Stimulated activated naive CD8-positive, alpha-beta T cell treated with anti-CD3 and anti-CD28 coated beads, Interleukin-15, amount 100 ng/mL, for 72 hours (primary cell): ENCODE measurements around the gene ROBO2.

Source experiments
- ATAC-seq: fragments of 150-1000 bp; cut with Tn5 transposase; 2 replicates; pipeline ENCODE4 v1.10.0; 2021; ENCODE audit warnings: mild to moderate bottlenecking, moderate library complexity
- DNase-seq, 2 donors: peaks; one replicate each; pipeline ENCODE4 v3.0.0; 2021 to 2022
- H3K27ac Mint-ChIP-seq, 2 donors: one replicate each; pipeline ENCODE4 v1.8.0; 2022; ENCODE audit warnings: mild to moderate bottlenecking in 2 of 2, mixed read lengths in 2 of 2, moderate library complexity in 2 of 2
- H3K27me3 Mint-ChIP-seq: one replicate; pipeline ENCODE4 v1.8.0; 2022; ENCODE audit warnings: mixed read lengths
- H3K4me1 Mint-ChIP-seq: one replicate; pipeline ENCODE4 v1.8.0; 2022; ENCODE audit warnings: mild to moderate bottlenecking, mixed read lengths
- H3K4me3 Mint-ChIP-seq, 2 donors: one replicate each; pipeline ENCODE4 v1.8.0; 2022; ENCODE audit warnings: mild to moderate bottlenecking in 2 of 2, mixed read lengths in 2 of 2, moderate library complexity in 1 of 2
- H3K9me3 Mint-ChIP-seq, 2 donors: one replicate each; pipeline ENCODE4 v1.8.0; 2022; ENCODE audit warnings: mixed read lengths in 2 of 2

Gene ROBO2

GRCh38 chr3:77571971-77572715 lies 532.2 kb downstream of the ROBO2 start:
- Mint-ChIP-seq H3K9me3 (peaks cover 0 to 6% of the 10 kb centered on the region in 2 donors), H3K27ac (no peak overlapping the region), H3K27me3 (no peaks in the 10 kb centered on the region), H3K4me1 (no peaks in the 10 kb centered on the region), H3K4me3 (no peak overlapping the region)
- ATAC-seq (no peak), DNase-seq (no peak)

- DNase-seq (no peak), ATAC-seq (no peak)
- Mint-ChIP-seq H3K4me1 (no peaks in the 10 kb centered on the region), H3K4me3 (no peak overlapping the region), H3K9me3 (no peaks in the 10 kb centered on the region), H3K27me3 (no peaks in the 10 kb centered on the region), H3K27ac (no peak overlapping the region)
These were observed 537.4 kb downstream of the ROBO2 start for GRCh38 chr3:77577264-77577663.

- DNase-seq: no peak
- Mint-ChIP-seq H3K27ac (no peak overlapping the region), H3K27me3 (no peaks in the 10 kb centered on the region), H3K4me3 (no peak overlapping the region), H3K4me1 (no peaks in the 10 kb centered on the region), H3K9me3 (peaks cover 12% of the 10 kb centered on the region in 2 donors)
- no peak for ATAC-seq
These were observed 546.3 kb downstream of the ROBO2 start for GRCh38 chr3:77586216-77586615.

- Mint-ChIP-seq H3K27ac (no peak overlapping the region), H3K4me1 (no peaks in the 10 kb centered on the region), H3K4me3 (no peak overlapping the region), H3K27me3 (no peaks in the 10 kb centered on the region), H3K9me3 (peaks cover 6 to 12% of the 10 kb centered on the region in 2 donors)
- ATAC-seq: no peak
- no peak for DNase-seq
These were observed 549.0 kb downstream of the ROBO2 start for GRCh38 chr3:77588863-77589262.

- no peak for DNase-seq
- Mint-ChIP-seq H3K4me1 (no peaks in the 10 kb centered on the region), H3K9me3 (peaks cover 6 to 12% of the 10 kb centered on the region in 2 donors), H3K27ac (no peak overlapping the region), H3K27me3 (no peaks in the 10 kb centered on the region), H3K4me3 (no peak overlapping the region)
- no peak for ATAC-seq
These were observed 550.3 kb downstream of the ROBO2 start for GRCh38 chr3:77590191-77590590.

GRCh38 chr3:77595371-77595870 lies 555.5 kb downstream of the ROBO2 start:
- DNase-seq (no peak), ATAC-seq (no peak)
- Mint-ChIP-seq H3K4me3 (no peak overlapping the region), H3K4me1 (no peaks in the 10 kb centered on the region), H3K27me3 (no peaks in the 10 kb centered on the region), H3K9me3 (peaks cover 0 to 7% of the 10 kb centered on the region in 2 donors), H3K27ac (no peak overlapping the region)

- no peaks in the 10 kb centered on the region for H3K27me3 Mint-ChIP-seq
These were observed 560.0 kb downstream of the ROBO2 start for GRCh38 chr3:77599948-77600347.

GRCh38 chr3:77601823-77602415 lies 562.0 kb downstream of the ROBO2 start:
- Mint-ChIP-seq H3K27me3 (no peaks in the 10 kb centered on the region), H3K4me1 (no peaks in the 10 kb centered on the region), H3K4me3 (no peak overlapping the region), H3K9me3 (peaks cover 4 to 20% of the 10 kb centered on the region in 2 donors), H3K27ac (no peak overlapping the region)
- no peak for ATAC-seq
- no peak for DNase-seq

More at GRCh38 chr3:77599948-77600347, 560.0 kb downstream of the ROBO2 start:
- Mint-ChIP-seq H3K4me3 (no peak overlapping the region), H3K27ac (no peak overlapping the region), H3K9me3 (peaks cover 4 to 20% of the 10 kb centered on the region in 2 donors), H3K4me1 (no peaks in the 10 kb centered on the region)
- ATAC-seq (no peak), DNase-seq (no peak)

GRCh38 chr3:77602722-77603121 lies 562.8 kb downstream of the ROBO2 start:
- peaks cover 4 to 16% of the 10 kb centered on the region in 2 donors for H3K9me3 Mint-ChIP-seq
- no peaks in the 10 kb centered on the region for H3K27me3 Mint-ChIP-seq
- no peak for DNase-seq
- no peaks in the 10 kb centered on the region for H3K4me1 Mint-ChIP-seq
- ATAC-seq: no peak
- no peak overlapping the region for H3K27ac Mint-ChIP-seq
- no peak overlapping the region for H3K4me3 Mint-ChIP-seq

GRCh38 chr3:77605308-77605707 lies 565.4 kb downstream of the ROBO2 start:
- DNase-seq (no peak), ATAC-seq (no peak)
- H3K4me3 Mint-ChIP-seq: no peak overlapping the region

GRCh38 chr3:77605865-77606264 lies 566.0 kb downstream of the ROBO2 start:
- no peak for DNase-seq
- Mint-ChIP-seq H3K4me1 (no peaks in the 10 kb centered on the region), H3K9me3 (peaks cover 4 to 14% of the 10 kb centered on the region in 2 donors), H3K4me3 (no peak overlapping the region), H3K27me3 (no peaks in the 10 kb centered on the region), H3K27ac (no peak overlapping the region)
- no peak for ATAC-seq

More at GRCh38 chr3:77605308-77605707, 565.4 kb downstream of the ROBO2 start:
- Mint-ChIP-seq H3K4me1 (no peaks in the 10 kb centered on the region), H3K9me3 (peaks cover 4 to 14% of the 10 kb centered on the region in 2 donors), H3K27ac (no peak overlapping the region), H3K27me3 (no peaks in the 10 kb centered on the region)

- no peak for DNase-seq
- H3K27ac Mint-ChIP-seq: peak overlapping the region in 1 of 2 donors; percentile 42
- peaks cover 4 to 14% of the 10 kb centered on the region in 2 donors for H3K9me3 Mint-ChIP-seq
- H3K4me1 Mint-ChIP-seq: no peaks in the 10 kb centered on the region
- H3K27me3 Mint-ChIP-seq: no peaks in the 10 kb centered on the region
- no peak for ATAC-seq
- H3K4me3 Mint-ChIP-seq: no peak overlapping the region
These were observed 566.5 kb downstream of the ROBO2 start for GRCh38 chr3:77606372-77606771.

- no peaks in the 10 kb centered on the region for H3K4me1 Mint-ChIP-seq
- no peak for DNase-seq
- H3K27ac Mint-ChIP-seq: no peak overlapping the region
- H3K4me3 Mint-ChIP-seq: no peak overlapping the region
- peaks cover 0 to 4% of the 10 kb centered on the region in 2 donors for H3K9me3 Mint-ChIP-seq
- ATAC-seq: no peak
- no peaks in the 10 kb centered on the region for H3K27me3 Mint-ChIP-seq
These were observed 578.8 kb downstream of the ROBO2 start for GRCh38 chr3:77618686-77619085.

GRCh38 chr3:77620009-77620408 lies 580.1 kb downstream of the ROBO2 start:
- no peaks in the 10 kb centered on the region for H3K4me1 Mint-ChIP-seq
- no peak overlapping the region for H3K4me3 Mint-ChIP-seq
- peaks cover 0 to 9% of the 10 kb centered on the region in 2 donors for H3K9me3 Mint-ChIP-seq
- H3K27me3 Mint-ChIP-seq: no peaks in the 10 kb centered on the region
- H3K27ac Mint-ChIP-seq: no peak overlapping the region
- DNase-seq: no peak
- ATAC-seq: no peak

GRCh38 chr3:77623500-77623899 lies 583.6 kb downstream of the ROBO2 start:
- no peak overlapping the region for H3K4me3 Mint-ChIP-seq
- H3K27me3 Mint-ChIP-seq: no peaks in the 10 kb centered on the region
- H3K9me3 Mint-ChIP-seq: peaks cover 0 to 9% of the 10 kb centered on the region in 2 donors
- H3K27ac Mint-ChIP-seq: no peak overlapping the region
- DNase-seq (no peak), ATAC-seq (no peak)
- no peaks in the 10 kb centered on the region for H3K4me1 Mint-ChIP-seq

- ATAC-seq (no peak), DNase-seq (no peak)
- H3K4me3 Mint-ChIP-seq: no peak overlapping the region
- peaks cover 7 to 28% of the 10 kb centered on the region in 2 donors for H3K9me3 Mint-ChIP-seq
- no peak overlapping the region for H3K27ac Mint-ChIP-seq
- no peaks in the 10 kb centered on the region for H3K27me3 Mint-ChIP-seq
- no peaks in the 10 kb centered on the region for H3K4me1 Mint-ChIP-seq
These were observed 586.3 kb downstream of the ROBO2 start for GRCh38 chr3:77626157-77626556.
